GM21528 (cell line): ENCODE measurements around the gene SELENOI.
"Not testable (repeated sequence)": the region's sequence is repeated elsewhere in the genome, so short reads cannot be mapped to it uniquely, and the experiment has no call there.

Experiments used
- ATAC-seq: cut with Tn5 transposase; IDR thresholded peaks from one replicate; pipeline ENCODE4 v1.9.1; 2021; ENCODE audit warnings: mild to moderate bottlenecking, moderate library complexity; ENCODE audit not compliant: unreplicated experiment, low FRiP score

Gene SELENOI

DNA sequence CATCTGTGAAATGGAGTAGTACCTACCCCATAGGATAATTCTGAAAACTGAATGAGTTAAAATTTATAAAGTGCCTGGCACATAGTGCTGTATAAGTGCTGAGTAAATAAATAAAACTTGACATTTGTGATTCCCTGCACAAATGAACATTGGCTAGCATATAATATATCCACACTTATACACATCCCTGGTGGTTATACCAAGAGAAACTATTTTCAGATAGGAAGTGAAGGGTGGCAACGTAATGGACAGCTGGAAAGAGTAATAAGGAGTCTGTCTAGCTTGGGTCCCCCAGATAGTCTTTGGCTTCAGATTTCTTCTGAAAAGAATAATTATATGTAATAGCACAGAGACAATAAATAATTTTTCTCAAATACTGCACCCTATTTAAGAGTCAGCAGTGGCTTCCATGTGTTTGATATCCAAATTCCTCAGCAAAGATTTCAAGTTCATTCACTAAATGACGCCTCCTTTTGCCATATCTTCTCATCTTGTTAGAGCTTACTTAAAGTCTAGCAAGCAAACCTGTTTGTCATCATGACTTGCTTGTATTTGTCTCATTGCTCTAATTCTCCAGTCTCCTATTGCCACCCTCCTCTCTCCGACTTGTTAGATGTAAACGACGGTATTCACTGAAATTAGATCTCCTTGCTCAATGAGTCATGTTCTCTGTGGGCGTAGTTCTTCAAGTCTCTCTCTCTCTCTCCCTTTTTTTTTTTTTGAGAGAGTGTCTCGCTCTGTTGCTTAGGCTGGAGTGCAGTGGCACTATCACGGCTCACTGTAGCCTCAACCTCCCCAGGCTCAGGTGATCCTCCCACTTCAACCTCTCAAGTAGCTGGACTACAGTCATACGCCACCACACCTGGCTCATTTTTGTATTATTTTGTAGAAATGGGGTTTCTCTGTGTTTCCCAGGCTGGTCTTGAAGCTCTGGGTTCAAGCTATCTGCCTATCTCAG lies 9.4 kb downstream of the SELENOI start:
- no peak for ATAC-seq

GRCh38 chr2:26356111-26356510 lies 10.2 kb downstream of the SELENOI start:
- no peak for ATAC-seq

GRCh38 chr2:26356771-26357170 lies 10.8 kb downstream of the SELENOI start:
- no peak for ATAC-seq

DNA sequence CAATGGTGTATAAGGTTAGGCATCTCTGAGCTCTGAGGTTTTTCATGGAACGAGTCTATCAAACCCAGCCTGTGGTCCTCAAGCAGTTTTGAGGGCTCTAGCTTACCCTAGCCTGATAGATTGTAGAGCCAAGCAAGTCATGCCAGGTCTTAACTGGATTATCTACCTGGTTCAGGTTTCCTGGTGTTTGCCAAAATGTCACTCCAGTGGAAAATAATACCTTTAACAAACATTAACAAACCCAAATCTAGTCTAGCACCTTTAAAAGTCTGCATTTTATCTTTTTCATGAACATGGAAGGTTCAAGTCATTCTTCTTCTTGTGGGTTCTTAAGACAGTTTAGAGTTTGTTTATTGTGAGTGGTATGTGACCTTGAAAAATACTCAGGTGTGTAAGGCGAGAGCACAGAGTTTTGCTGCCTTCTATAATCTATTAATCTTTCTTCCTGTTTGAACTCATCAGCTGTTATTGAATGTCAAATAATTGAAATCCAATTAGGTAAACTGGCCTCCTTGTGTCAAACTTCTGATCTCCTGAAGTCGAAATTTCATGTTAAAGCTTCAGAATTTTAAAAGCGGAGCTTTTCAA lies 14.0 kb downstream of the SELENOI start:
- ATAC-seq, result no peak

DNA sequence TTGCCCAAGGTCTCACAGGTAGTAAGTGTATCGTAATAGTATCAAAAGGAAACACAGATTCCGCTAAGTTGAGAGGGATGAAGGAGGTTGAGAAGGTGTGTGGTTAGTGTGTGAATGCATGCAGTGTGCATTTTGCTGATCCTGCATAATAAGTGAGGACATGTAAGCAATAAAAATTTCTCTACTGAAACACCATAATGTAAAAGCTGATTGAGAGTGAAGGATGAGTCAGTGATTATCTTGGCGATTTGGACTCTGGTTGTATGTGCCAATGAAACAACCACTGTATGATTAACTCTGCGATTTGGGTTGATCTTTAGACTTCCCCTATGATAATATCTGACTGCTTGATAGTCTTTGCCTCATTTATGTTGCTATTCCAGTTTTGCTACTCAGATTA lies 17.4 kb downstream of the SELENOI start:
- ATAC-seq, result no peak

GRCh38 chr2:26363958-26364357 lies 18.0 kb downstream of the SELENOI start:
- no peak for ATAC-seq

- no peak for ATAC-seq
Observed at GRCh38 chr2:26364669-26365068, 18.7 kb downstream of the SELENOI start.

- no peak for ATAC-seq
Observed at GRCh38 chr2:26366957-26367356, 21.0 kb downstream of the SELENOI start.

- not testable (repeated sequence) for ATAC-seq
Observed at GRCh38 chr2:26369664-26370063, 23.7 kb downstream of the SELENOI start.

GRCh38 chr2:26370909-26371308 lies 25.0 kb downstream of the SELENOI start:
- not testable (repeated sequence) for ATAC-seq

- no peak for ATAC-seq
Observed at GRCh38 chr2:26376799-26377198, 30.9 kb downstream of the SELENOI start.

- no peak for ATAC-seq
Observed at GRCh38 chr2:26380281-26380680, 34.3 kb downstream of the SELENOI start.

- ATAC-seq, result no peak
Observed at GRCh38 chr2:26382564-26382963, 36.6 kb downstream of the SELENOI start.

DNA sequence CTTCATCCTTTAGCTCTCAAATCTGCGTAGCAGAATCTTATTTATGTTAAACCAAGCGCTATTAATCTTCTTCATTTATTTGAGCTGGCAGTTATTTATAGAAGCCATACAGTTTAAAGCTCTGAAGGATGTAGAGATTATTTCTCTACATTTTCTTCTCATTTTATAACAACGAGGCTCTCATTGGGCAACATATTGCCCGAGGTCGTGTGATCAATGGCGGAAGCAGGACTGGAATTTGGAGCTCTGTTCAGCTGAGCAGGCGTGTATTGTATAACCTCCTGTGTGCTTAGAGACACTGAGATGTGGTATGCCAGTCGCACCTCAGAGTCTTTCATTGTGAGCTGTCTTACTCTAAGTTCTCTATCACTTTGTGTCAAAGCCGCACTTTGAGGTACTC lies 38.2 kb downstream of the SELENOI start:
- no peak for ATAC-seq

DNA sequence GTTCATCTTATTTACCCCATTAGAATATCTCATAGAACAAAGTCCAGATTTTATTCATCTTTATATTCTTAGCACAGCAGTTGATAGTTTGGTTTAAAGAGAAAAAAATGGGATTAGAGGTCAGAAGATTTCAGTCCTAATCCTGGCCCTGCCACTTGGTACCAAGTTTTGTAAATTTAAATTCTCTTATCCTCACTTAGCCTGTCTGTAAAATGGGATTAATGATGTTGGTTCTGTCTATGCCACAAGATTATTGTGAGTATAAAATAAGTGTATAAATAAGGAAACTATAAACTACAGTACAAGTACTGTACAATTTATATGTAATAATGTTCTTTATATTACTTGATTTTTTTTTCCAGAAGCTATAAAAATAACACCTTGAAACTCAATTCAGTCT lies 38.7 kb downstream of the SELENOI start:
- ATAC-seq, result no peak

- ATAC-seq, result no peak
Observed at GRCh38 chr2:26387189-26387588, 41.2 kb downstream of the SELENOI start.

DNA sequence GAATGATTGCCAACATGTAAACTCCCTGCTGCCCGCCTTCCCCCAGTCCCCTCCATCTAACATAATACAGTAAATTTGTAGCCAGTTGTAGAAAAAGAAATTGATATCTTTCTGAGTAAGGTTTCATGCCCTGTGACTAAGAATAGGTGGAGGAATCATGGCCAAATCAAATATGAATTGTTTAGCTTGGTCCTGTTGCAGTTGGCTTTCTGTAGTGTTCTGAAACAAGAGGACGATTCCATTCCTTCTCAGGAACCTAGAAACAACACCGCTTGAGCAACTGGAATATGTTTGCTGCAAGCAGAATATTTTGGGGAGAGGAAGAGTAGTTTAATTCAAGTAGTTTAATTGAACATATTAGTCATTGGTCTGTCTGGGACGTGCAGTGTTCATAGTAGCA lies 48.8 kb downstream of the SELENOI start:
- ATAC-seq, result no peak

DNA sequence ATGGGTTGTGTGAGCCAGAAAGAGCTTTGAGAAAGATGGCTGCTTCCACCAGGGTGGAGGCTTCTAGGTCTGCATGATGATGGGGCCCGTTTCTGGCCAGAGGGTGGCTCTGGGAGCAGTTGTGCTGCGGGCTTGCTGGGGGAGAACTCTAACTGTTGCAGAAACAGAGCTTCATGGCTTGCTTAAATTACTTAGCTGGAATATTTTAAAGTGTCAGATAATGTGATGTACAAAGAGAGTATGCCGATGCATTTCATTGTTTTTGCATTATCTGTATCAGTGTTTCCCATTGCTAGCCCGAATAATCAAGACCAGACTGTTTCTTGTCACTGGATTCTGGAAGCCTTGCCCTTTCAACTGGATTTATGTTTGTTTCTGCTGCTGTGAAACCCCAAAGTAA lies 49.5 kb downstream of the SELENOI start:
- ATAC-seq, result no peak

DNA sequence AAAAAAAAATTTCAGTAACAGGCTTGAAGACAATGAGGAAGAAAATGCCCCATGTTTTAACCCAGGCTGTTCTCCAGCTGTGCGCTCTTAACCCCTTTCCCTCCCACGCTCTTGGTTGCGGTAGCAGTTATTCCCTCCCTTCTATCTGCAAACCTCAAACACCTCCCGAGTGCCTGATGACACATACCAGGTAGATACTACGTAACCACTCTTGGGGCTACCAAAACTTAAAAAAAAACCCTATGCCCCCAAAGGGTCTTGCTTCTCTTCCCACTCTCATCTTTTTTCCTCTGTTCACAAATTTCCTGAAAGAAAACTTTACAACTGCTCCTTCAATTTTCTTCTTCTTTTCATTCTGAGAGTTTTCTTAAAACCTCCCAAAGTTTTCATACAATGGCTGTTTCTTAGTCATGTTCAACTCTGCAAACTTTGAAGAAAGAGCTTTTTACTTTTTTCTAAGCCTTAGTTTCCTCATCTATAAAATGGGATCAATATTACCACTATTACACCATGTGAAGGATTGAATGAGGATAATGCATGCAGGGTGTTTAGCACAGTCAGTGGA lies 50.9 kb downstream of the SELENOI start:
- ATAC-seq, result no peak

GRCh38 chr2:26399771-26400376 lies 53.9 kb downstream of the SELENOI start:
- ATAC-seq, result no peak

GRCh38 chr2:26400723-26401122 lies 54.8 kb downstream of the SELENOI start:
- ATAC-seq, result no peak
